Left renal cortex interstitium (tissue), 4 donors: ENCODE data around the gene CCDC57. TPM values are rescaled to one million over a fixed set of nuclear protein-coding genes. Genes with fewer than 3 reads are reported as not detected.
A peak's percentile ranks its signal among the peaks of the same experiment; 100 is the strongest.

Source experiments
- DNase-seq, 4 donors: peaks; one replicate each; pipeline ENCODE4 v3.0.0-alpha.2; 2013; ENCODE audit warnings: low read depth in 4 of 4, low spot score in 2 of 4, missing footprints in 1 of 4
- polyA plus RNA-seq, 4 donors: library from polyadenylated mRNA; unstranded; fragments of 120-200 nt; gene quantifications; one replicate each; pipeline ENCODE4 v1.2.1, GENCODE V29; 2013; ENCODE audit not compliant: insufficient read length in 4 of 4

Gene CCDC57
- polyA plus RNA-seq, 4 donors, result 29.8 to 93.3 (median 62.1) TPM

DNA sequence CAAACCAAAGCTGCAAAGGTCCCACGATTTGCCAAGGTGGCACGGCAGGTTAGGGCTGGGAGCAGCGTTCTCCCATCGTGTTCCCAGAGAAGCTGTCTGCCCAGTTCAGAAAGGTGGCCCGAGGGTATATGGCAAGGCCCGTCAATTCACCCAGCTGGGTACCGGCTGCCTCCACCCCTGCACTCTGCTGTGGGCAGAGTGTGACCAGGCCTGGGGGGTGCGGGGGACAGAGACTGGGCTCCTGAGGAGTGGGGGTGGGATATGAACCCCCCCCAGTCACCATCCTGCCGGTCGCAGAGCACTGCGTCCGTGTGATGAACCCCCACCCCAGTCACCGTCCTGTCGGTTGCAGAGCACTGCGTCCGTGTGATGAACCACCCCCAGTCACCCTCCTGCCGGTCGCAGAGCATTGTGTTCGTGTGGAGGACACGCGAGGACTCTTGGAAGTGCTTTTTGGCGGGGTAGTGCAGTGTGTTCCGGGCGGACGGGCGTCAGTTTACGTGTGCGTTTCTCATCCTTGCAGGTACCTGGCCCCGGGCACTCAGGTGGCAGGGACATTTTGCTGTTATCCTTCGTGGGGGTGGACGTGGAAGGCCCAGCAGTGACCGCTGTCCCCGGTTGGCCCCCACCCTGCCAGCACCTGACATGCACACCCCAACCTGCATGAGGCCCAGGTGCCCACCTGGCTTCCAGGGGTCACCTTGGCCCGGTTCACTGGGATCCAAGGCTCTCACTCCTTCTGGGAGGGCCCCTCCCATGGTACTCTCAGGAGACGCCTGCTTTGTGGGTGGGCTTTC lies 111.9 kb downstream of the CCDC57 start:
- no peak for DNase-seq

DNA sequence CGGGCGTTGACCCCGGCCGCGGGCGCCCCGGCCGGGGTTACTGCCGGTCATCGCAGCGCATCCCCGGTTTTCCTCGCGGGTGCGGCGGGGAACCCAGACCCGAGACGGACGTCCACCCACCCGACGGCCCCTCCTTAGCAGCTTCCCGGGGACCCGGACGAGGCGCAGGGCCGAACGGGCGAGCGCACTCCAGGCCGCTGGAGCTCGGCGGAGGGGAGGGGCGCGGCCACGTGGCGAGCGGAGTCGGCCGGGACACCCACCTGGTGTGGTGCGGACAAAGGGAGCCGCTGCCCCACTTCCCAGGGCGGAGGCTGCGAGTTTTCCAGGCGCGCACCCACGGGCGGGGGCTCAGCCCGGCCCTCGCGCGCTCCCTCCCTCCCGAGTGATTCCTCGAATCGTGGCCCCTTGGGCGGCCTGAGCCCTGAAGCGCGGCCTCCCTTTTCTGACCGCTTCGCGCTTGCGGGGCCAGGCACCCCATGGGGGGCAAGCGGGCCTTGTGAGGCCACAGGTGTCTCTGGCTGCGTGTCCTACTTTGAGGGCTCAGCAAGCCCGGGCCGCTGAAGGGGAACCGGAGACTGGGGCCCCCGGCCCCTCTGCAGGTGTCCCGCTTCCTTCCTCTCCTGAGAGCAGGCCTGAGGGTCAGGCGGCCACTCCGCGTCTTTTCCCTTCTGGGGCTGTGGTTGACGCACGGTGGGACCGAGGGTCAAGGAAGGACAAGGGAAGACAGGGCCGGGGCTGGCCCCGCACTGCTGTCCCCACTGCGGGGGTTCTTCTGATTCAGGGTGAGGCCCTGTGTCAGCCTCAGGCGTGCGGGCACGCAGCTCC lies 113.5 kb downstream of the CCDC57 start:
- no peak for DNase-seq

DNA sequence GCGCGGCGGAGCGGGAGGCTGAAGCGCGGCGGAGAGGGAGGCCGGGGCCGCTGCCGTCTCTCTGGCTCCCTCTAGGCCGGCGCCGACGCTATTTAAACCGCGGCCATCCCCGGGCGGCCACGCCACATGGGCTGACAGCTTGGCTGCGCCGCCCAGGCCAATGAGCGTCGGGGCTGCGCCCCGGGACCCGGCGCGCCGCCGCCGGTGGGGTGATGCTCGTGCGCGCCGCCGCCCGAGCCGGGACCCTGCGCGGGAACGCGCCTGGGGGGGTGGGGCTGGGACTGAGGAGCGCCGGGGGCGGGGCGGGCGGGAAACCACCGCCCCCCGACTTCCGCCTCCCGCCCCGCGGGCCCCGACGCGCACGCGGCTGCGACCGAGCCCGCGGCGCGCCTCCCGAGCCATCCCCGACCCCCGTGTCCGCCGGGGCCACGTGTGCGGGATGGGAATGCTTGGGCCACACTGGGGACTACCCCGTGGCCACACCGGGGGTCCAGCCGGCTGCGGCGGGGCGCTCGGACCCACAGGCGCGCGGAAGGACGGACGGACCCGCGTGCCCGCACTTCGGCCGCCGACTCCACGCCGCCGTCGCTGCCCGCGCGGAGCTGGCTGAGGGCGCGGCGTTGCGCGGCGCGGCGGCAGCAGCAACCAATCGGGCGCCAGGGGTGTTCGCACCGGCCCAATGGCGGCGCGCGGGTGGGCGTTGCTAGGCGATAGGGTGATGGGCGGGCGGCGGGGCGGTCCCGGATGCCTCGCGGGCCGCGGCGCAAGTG lies 114.3 kb downstream of the CCDC57 start, which contains the start of gene FASN:
TSS of gene FASN (minus strand) at position 68 of the 770 bp plus-strand sequence. CDS start 1,791 bp downstream, outside the sequence.
- DNase-seq, result peak; percentile 73 to 88 (median 83)

DNA sequence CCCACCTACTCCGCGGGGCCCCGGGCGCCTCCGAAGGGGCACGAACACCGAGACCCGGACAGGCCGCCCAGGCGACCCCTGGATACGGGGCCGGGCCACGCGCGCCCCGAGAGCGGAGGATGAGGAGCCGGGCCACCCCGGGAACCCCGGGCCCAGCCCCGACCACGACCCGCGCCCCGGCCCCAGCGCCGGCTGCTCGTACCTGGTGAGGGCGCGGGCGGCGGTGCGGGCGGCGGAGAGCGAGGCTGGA lies 114.8 kb downstream of the CCDC57 start:
- no peak for DNase-seq

DNA sequence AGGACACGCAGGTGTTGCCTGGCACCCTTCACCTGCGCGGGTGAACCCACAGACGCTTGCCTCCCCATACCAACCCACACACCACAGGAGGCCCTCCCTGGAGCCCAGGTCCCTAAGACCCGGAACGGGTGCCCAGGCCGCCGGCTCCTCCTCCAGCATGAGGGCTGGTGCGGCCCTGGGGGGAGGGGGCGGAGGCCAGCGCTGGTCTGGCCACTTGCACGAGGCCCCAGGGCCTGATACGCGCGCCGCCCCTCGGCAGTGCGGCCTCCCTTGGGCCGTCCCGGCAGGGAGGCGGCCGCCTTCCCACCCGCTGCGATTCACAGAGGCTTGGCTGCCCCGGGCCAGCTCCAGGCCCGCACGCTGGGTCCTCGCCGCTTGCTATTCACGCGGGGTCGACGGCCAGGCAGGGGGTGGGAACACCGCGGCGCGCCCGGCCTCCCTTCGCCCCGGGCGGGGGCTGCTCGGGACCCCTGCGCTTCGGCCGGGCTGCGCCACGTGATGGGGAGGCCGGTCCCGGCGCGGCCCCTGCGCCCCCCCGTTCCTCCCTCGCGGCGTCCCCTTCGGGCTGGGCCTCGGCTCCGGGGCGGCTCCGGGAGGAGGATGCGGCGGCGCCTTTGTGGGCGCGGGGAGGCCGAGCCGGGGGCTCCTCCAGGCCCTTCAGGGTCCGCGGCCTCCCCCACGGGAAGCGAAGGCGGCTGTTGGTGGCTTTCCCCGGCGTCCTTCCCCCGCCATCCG lies 115.3 kb downstream of the CCDC57 start:
- no peak for DNase-seq

DNA sequence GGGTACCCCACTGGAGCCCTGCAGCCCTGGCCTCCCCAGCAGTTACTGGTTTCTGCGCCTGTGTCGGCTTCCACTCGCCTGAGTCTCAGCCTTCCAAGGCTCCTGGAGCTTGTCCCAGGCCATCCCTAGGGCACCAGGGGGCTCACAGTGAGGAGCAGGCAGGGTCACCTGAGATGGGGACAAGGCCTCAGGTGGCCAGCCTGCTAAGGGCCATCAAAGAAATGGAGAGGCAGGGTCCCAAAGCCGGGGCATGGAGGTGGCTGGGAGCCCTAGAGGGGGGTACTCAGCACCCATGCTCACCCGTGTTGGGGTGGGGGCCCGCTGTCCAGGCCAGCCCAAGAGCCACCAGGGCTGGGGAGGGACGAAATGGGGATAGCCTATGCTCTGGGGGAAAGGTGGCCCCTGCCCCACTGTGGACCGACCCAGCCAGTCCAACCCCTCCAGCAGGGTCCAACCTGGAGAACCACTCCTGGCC lies 115.9 kb downstream of the CCDC57 start:
- DNase-seq, result no peak

DNA sequence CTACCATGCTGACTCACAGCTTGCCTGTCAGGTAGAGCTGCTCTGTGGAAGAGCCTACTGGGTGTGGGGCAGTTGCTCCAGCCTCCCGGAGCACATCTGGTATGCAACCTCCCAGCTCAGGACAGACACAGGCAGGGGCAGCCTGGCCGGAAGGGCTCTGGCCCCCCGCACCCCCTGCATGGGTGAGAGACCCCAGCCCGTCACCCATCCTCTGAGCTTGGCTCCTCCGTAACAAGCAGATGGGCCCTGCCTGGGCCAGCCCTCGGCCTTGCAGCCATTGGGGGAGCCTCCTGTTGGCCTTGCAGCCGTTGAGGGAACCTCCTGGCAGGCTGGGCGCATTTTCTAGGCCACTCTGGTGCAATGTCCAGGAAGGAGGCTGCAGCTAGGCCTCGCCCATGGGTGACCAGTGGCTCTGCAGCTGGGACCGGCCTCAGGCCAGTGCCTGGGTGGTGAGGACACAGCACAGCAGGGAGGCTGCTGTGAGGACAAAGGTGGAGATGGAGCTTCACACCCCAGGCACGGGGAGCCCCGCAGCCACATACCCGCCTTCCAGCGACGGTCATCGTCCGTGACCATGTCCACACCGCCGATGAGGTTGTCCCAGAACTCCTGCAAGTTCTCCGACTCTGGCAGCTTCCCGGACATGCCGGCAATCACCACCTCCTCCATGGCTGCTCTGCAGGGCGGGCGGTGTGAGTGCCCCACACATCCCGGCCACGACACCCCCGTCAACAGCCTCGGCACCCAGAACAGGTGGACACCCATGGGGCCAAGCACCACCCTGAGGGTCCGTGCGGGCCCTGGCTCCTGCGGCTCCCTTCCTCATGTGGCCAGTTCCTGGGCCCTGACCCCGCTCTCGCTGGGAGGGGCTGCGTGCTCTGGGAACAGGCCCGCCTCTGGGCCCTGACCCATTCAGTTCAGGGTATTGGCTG lies 116.6 kb downstream of the CCDC57 start:
- DNase-seq, result no peak

DNA sequence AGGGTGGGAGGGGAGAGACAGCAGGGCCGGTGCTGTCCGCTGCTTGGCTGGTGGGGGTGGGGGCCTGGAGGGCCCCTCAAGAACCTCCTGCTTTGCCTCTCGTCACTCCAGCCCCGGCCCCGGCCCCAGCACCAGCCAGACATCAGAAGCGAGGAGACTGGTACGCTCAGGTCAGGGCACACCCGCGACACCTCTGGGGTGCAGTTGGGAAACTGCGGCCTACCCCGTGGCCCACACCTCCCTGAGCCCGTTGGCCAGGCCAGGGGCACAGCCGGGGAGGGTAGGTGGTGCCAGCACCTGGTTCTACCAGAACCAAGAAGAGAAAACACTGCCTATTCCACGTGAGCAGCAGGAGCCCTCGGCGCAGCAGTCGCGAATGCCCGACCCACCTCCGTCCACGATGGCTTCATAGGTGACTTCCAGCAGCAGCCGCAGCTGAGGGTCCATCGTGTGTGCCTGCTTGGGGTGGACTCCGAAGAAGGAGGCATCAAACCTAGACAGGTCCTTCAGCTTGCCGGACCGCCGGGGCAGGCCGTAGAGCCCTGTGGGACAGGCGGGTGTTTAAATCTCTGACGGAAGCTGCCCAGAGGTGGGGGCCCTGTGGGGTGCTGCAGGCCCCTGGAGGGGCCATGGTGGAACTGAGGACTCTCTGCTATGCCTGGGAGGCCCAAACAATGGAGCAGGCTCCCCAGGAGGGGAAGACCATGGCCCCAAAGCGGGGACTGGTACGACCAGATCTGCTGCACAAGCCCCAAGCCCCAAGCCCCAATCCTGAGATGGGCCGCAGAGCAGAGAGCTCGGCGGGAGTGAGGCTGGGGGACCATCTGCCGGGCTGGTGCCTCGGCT lies 117.5 kb downstream of the CCDC57 start:
- no peak for DNase-seq

DNA sequence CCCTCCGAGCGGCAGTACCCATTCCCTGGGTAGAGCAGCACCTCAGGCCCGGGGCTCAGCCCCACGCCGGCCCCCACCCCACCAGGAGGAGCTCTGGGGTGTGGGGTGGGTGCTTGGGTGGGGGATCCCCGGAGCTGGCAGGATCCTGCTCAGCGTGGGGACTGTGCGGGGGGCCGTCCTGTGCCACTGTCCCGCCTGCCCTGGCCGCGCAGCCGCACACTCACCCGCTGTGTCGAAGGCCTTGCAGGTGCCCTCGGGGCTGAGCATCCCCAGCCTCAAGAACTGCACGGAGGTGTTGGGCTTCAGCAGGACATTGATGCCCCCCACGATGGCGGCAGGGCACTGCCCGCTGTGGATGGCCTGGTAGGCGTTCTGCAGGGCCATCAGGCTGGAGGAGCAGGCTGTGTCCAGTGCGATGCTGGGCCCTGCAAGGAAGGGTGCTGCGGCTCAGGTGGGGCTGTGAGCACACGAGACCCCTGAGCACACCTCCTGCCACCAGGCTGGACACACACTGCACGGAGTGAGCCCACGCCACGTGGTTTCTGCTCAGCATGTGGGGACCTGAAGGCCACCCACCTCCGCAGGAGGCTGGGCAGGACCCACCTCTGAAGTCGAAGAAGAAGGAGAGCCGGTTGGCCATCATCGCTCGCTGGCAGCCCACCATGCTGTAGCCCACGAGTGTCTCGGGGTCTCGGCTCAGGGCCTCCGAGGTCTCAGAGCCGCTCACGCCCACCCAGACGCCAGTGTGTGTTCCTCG lies 119.5 kb downstream of the CCDC57 start:
- DNase-seq, result no peak

DNA sequence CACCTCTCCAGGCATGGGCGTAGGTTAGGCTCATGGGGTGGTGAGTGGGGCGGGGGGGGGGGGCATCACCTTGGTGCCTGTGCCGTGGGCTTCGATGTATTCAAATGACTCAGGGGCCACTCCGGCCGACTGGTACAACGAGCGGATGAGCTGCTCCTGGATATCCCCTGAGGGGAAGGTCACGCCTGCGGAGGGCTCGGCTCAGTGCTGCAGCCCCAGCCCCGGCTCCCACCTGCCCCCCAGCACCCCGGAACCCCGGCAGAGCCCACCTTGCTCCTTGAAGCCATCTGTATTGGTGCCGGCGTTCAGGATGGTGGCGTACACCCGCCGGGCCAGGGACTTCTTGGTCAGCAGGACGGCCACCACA lies 120.0 kb downstream of the CCDC57 start:
- DNase-seq, result no peak

DNA sequence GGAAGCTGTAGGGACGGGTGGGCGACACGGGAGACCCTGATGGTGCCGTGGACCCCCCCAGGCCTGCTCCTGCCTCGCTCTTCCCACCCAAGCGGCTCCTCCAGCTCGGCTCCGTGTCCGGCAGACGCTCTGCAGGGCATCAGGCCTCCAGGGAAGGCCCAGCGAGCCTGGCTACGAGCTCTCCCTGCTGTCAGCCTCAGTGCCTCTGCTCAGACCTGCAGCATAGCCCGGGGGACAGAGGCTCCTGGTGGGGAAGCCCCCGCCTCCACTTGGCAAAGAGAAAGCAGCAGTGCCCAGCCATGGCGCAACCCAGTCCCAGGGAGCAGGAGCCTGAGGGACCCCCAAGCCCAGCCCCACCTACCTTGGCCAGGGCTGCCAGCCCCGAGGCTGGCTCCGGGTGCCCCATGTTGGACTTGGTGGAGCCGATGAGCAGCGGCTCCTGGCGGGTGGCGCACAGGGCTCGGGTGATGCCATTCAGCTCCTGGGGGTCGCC lies 120.5 kb downstream of the CCDC57 start:
- no peak for DNase-seq

DNA sequence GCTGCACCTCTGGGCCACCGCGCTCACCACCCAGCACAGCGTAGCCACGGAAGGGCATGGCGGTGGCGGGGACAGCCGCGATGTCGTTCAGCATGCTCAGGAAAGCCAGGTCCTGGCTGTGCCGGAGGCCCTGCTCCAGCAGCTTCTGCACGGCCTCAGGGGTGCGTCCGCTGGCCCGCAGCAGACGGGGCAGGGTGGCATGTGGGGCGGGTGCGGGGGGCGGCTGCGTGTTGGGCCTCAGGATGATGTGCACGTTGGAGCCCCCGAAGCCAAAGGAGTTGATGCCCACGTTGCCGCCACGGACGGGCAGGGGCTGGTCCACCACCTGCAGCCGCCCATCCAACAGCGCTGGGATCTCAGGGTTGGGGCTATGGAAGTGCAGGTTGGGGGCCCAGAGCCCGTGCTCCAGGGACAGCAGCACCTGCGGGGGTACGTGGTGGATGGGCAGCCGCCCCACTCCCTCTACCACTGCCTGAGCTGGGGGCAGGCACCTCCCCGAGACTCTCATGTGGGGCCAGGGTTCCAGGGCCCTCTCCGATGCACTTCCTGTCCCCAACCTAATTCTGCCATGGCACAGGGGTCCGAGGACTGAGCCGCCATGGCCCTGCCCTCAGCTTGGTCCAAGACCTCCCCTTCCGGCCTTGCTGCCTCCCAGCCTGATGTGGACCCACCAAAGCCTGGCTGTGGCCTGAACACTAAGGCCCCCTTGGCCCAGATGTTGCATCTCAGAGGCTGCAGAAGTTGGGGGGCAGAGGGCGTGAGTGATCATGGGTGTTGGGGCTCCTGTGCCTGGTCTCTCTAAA lies 121.2 kb downstream of the CCDC57 start:
- no peak for DNase-seq

DNA sequence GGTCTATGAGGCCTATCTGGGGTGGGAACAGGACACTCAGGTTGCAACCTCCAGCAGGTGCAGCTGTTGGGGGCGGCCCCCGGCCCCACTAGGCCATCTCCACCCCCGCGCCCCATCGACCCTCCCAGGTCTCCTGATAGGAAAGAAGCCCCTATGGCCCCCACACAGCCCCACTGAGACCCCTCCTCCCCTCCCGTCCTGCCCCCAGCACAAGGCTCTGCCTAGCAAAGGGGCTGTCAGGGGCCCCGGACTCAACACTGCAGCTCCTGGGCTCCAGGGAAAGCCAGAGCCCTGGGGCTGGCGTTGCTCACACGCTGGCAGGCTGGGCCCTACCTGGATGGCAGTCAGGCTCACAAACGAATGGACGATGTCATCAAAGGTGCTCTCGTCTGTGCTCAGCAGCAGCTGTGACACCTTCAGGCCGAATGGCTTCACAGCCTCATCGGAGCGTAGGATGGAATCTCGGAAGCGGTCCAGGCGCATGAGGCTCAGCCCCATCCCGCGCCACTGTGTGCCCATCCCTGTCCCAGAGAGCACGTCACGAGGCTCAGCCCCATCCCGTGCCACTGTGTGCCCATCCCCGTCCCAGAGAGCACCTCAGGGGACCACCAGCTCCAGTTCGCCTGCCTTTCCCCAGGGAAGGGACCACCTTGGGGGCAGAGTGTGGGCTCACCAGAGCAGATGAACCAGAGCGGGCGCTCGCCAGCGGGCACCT lies 121.9 kb downstream of the CCDC57 start:
- no peak for DNase-seq

DNA sequence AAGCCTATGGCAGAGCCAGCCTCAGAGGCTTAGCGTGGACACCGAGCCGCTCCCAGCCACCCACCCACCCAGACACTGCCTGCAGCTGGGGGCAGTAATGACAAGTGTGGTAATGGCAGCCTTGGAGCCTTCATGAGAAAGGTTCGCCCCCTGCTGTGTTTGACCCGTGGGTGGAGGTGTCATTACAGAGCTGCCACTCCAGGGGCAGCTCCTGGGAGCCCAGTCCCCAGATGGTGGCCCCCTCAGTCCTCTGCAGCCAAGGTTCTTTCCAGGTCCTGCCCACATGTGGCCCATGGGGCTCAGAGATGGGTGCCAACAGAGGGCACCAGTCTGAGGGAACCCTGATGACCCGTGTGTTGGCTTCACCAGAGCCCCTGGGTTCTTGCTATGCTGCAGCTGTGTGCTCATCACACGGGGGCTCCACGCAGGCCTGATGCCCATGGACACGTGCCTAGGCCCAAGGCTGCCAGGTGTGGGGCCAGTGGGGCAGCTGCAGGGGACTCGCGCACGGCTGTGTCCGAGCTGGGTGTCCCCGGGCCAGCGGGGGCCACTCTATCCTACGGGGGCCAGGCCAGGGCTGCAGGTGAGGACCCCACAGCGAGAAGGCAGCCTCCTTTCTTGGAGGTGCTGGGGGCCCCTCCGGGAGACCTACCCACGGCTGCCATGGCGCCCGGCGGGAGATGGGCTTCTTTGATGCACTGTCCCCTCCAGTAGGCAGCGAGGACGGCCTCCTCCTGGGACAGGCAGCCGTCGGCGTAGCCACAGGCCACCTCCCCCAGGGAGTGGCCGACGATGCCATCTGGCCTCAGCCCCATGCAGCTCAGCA lies 122.7 kb downstream of the CCDC57 start:
- DNase-seq, result no peak
